HG03521 (cell line): ENCODE data around the gene CHST5.
"Not testable (repeated sequence)": the region's sequence is repeated elsewhere in the genome, so short reads cannot be mapped to it uniquely, and the experiment has no call there.

Experiments
- ATAC-seq: cut with Tn5 transposase; IDR thresholded peaks from one replicate; pipeline ENCODE4 v1.9.1; 2021; ENCODE audit warnings: mild to moderate bottlenecking, moderate library complexity; ENCODE audit not compliant: unreplicated experiment

CHST5 gene

DNA sequence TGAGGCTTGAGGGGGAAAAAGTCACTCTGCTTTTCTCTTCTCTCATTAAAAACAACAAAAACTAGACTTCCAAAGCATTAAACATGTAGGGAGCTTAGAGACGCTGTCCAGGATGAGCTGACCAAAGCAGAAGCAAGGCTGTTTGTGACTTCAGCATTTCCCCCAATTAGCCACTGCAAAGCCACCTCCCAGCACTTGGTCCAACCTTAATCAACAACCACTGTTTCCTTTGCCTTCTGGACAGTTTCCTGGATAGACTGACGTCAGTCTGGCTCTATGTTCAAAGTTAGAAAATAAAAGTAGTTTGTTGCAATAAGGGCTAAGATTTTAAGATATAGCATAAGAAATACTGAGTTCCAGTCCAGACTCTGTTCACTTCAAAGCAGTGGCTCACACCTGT is 17.0 kb upstream of the CHST5 start:
- ATAC-seq: no peak

DNA sequence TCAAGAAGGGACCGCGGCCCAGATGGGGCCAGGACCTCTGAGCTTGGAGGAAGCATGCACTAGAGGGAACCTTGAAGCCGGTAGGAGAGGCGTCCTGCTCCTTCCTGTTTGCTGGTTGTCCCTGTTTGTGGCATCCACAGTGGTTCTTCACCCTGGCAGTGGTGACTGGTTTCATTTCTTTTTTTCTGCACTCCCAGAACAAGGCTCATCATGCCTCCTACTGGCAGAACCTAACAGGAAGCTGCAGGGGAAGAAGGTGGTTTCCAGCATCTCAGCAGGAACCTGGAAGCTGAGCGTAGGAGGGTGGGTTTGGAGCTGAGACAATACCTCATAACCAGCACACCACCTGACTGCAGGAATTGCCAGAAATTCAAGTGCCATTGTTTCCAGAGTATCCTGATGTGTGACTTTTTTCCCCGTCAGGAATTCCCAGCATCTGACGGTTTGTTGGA is 14.3 kb upstream of the CHST5 start:
- ATAC-seq: no peak

DNA sequence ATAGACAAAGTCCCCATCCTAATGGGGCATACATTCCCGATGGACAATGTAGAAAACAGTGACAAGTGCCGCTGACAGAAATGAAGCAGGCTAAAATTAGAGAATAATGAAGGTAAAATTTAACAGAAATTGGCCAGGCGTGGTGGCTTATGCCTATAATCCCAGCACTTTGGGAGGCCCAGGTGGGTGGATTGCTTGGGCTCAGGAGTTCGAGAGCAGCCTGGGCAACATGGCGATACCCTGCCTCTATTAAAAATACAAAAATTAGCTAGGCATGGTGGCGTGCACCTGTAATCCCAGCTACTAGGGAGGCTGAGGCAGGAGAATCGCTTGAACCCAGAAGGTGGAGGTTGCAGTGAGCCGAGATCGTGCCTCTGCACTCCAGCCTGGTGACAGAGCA is 12.5 kb upstream of the CHST5 start:
- not testable (repeated sequence) for ATAC-seq

DNA sequence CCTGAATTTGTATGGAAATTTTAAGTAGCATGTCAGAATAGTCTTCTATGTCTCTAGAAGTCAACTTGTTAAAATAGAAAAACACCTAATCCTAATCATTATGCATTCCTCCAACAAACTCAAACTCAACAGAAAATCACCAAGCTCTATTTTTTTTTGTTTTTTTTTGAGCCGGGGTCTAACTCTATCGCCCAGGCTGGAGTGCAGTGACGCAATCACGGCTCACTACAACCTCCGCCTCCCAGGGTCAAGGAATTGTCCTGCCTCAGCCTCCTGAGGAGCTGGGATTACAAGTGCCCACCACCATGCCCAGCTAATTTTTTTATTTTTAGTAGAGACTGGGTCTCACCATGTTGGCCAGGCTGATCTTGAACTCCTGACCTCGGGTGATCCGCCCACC is 10.4 kb upstream of the CHST5 start:
- ATAC-seq: no peak

DNA sequence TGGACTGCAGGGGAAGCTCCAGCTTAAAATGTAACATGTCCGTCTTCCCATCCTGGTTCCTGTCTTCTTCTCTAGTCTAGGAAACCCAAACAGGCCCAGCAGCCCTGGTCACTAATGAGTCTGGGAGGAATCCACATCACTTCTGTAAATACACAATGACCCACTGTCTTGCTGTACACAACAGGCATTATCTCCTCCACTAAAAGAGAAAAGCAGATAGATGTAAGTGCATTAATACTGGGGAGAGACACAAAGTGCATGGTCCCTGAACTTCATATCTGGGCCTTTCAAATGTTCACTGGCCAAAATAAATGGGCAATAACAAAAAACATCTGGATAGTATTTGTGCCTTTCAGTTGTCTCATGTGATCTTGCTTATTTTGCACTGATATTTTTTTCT is 10.0 kb upstream of the CHST5 start:
- ATAC-seq: not testable (repeated sequence)

DNA sequence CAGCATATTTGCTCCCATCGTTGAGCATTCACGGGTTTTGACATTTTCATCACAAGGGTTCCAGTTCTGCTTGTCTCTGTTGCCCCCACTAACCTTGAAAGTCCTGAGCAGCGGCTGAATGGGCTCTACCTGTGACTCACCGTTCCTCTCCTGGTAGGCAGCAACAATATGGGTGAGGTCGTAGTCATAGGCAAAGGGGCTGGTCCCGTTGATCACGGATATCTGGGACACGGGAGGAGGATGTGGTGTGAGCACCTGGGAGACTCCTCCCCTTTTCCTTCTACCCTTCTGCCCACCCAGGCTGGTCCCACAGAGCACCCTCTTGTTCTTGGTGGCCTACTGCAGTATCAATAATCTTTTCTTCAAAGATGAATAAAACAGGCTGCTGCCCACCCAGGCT is 6.6 kb upstream of the CHST5 start:
- ATAC-seq: not testable (repeated sequence)

DNA sequence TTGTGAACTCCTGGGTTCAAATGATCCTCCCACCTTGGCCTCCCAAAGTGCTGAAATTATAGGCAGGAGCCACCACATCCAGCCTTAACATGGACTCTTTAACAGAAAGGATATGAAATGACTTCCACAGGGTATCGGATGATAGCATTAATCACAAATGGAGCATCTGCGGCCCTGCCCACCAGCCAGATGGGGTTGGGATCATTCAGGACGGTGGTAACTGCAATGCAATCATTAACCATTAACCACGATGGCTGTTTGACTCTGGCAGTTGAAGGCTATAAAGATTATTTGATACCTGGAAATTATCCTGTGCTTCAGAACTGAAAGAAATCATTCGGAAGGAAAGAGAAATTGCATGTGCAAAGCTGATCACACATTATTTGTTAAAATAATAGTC is 5.3 kb upstream of the CHST5 start:
- ATAC-seq: no peak

DNA sequence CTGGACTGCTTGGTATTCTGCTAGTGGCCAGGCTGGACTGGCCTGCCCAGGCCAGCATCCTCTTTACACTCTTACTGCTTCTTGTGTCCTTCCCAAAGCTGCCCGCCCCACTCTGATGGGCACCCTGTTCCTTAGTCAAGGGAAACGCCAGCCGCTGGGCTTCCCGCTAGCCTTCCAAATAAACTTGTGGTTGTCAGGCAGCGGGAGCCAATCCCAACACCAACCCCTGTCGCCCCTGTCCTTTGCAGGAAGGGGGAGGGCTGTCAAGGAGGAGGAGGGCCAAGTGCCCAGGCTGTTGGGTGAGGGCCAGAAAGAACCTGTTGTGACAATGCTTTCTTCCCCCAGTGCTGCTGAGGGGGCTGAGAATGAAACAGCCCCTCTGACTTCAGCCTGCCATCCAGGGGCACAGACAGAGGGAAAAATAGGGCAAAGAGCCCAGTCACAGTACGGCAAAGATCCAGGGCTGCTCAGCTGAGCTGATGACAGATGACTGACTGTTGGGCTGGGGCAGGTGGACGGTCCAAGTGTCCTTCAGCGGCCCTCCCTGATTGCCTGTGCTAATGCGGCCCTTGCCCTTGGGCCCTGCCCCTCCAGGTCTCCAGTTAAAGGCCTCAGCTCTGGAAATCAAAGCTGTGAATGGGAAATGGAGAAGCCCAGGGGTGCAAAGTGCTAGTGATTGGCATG is 3.1 kb upstream of the CHST5 start:
- ATAC-seq: not testable (repeated sequence)

DNA sequence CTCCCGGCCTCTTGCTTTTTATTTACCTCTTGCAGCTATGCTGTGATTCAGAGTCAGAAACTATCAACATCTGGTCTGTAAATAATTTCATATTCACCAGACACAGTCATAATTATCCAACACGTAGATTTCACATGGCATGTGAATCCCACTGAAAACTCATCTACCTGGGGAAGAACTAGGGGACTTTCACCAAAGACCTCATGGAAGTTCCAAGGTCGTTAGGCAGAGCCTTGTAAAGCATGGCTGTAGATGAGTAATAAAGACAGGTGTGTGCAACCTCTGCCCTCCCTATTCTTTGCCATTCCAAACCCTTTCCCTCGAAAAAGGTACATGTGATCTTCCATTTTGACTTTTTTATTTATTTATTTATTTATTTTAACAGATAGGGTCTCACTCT is 1.9 kb upstream of the CHST5 start:
- ATAC-seq: no peak

DNA sequence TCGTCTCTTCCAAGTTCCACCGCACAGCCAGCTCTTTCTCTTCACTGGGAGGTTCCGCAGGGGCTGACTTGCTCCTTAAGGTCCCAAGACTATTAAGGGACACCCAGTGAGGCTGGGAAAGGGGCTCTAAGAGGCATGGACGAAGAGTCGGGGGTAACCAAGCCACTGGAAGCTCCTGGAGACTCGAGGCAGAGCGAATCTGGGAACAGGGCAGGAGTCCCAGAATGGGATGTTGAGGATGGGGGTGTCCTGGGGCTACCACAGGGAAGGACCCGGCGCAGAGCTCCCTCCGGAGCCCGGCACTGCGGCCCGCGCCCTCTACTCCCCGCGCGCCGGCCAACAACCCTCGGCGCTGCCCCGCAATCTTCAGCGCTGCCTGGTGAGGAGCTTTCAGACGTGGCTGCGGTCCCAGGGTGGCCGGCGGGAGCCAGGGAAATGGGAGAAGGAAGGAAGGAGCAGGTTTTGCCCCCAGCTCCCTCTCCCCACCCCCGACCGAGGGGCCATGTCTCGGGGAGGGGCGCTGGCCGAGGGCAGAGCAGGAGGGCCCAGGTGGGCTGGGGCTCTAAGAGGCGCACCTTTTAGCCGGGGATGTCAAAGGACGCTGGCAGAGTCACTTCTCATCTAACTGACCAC is 581 bp downstream of the CHST5 start:
- ATAC-seq: no peak

DNA sequence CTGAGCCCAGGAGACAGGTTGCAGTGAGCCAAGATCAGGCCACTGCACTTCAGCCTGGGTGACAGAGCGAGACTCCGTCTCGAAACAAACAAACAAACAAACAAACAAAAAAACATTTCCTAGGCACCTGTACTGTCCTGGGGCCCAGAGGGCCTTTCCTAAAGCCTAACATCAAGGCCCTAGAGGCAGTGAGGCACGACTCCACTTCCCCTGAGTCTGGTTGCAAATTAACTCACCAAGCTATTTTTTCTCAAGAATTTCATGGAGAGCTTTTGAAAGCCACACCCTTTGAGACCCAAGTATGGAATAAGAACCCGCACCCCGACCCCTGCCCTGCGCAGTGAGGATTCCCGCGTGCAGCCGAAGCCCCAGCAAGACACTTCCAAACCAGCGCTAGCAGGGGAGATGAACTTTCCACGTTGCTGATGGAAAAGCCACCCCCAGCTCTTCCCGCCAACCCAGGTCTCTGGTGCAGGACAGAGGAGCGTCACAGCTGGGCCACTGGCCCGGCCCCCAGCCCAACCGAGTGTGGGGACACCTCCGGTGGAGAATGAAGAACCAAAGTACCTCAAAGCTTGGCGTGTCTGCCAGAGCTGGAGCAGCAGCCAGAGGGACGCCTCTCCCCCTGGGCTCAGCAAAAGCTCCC is 1.2 kb downstream of the CHST5 start:
- no peak for ATAC-seq

DNA sequence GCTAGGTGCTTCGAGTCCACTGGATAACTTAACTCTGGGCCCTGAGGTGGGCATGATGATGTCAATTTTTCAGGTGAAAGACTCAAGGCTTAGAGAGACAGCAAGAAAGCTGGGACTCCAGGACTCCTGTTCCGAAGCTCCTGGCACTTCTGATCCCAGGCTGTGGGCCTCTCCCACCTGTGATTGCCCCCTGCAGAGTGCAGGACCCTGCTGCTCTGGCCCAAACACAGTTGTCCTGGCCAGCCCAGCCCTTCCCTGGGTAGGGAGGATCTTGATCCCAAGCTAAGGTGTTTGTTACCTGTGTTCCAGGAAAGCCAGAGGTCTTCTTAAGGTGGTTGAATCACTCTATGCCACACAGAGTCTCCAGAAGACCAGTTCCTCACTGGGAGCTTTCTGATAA is 3.1 kb downstream of the CHST5 start:
- no peak for ATAC-seq

DNA sequence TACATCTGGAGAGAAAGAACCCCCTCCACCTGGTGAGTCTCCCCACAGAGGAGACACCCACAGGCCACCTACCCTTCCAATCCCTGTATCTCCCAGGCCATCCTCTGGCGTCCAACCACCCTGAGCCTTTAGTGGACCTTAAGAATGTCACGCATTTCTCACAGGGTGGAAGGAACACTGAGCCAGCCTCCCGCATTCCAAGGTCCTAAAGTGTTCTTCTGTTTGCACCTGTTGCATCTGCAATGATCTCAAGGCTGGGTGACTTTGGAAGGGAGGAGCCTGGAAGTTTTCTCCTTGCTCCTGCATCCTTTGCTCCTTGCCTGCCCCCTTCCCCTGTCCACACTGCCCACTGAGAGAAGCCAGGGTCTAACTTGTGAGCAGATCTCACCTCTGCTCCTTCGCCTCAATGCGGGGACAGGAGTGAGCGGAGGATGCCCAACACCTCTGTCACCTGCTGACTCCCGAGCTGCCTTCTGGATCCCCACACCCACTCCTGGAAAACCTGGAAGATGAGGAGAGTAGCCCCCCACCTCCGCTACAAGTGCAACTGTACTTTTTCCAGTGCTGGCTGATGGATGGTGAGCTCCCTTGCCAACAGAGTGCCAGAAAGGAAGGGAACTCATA is 3.7 kb downstream of the CHST5 start:
- no peak for ATAC-seq

DNA sequence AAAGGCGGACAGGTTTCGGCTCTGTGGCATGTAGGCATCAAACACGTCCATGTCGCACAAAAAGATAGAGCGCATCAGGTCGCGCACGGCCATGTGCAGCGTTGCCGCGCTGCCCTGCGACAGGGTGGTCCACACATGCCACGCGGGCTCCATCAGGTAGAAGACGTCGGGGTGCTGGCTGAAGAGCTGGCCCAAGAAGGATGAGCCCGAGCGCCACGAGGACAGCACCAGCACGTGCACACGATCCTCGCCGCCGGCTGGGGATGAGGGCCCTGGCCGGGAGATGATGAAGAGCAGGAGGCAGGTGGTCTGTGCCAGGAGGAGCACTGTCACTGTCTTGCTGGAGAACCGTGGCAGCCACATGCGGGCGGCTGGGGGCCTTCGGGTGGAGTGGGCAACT is 5.9 kb downstream of the CHST5 start:
- ATAC-seq: no peak

DNA sequence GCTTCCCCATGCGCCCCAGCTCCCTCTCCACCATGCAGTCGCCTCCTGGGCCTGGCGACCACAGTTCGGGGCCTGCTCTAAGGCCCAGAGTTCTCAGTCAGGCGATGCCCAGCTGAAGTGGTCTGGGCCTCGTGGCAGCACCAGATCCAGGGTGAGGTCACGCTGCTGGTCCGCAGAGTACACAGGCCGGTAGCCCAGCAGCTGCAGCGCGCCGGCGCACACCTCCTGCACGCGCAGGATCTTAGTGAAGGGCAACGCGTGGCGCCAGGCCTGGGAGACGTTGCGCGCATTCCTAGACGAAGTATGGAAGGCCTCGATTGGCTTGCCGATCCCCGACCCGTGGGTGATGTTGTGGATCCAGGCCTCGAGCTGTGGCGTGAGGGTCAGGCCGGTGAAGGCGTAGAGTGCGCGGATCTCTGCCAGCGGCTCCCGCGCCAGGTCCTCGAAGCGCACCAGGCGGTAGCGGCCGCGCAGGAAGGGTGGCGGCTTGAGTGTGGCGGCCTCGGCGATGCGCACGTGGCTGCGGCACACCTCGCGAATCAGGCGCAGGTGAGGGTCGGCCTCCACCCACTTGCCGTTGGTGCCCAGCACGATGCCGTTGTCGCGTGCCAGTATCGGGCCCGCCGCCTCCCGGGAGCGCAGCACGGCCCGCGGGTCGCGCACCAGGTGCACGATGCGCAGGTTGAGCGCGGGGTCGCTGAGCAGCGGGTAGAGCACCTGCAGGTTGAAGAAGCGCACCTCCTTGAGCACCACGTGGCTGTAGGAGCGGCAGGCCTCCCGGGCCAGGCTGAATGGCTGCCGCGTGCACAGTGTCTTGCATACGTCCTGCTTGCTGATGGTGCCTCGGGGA is 6.6 kb downstream of the CHST5 start:
- ATAC-seq: no peak

DNA sequence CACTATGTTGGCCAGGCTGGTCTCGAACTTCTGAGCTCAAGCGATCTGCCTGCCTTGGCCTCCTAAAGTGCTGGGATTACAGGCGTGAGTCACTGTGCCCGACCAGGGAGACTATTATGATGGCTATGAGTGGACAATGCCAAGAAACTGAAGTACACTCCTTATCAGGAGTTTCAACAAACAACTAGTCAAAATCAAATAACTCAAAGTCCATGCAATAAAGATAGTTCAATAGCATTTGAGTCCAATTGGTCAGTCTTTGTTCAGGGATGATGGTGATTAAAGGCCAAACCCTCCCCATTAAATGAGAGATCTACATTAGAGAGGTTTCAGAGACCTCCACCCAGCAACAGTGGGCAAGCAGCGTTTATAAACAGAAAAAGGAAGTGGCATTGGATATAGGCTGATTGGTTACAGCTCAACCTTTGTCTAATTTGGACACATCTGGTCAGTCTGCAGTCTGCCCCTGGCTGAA is 8.0 kb downstream of the CHST5 start:
- no peak for ATAC-seq

DNA sequence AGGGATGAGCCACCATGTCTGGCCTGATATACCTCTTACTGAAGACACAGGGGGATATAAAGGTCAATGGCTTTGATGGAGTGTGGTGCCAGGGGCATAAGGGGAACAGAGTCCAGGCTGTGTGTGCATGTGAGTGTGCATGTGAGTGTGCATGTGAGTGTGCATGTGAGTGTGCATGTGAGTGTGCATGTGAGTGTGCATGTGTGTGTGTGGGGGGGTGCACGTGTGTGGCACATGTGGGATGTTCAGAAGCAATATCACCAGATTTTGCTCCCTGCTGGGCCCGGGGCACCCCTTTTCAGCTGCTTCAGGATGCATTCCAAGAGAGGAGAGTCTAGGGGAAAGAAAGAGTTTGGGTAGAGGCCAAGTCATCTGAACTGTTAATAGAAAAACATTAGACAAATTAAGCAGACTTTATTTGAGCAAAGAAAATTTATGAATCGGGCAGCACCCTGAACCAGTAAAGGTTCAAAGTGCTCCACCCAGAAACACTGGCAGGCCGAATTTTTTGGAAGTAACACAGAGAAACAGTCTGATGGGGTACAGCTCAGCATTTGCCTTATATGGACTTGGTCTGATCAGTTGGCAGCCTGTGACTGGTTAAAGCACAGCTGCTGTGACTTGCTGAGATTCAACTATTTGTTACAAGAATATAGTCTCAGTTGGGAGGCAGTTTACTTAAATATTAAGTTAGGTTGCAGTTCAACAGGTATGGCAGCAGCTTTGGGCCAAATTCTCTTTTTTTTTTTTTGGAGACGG is 9.7 kb downstream of the CHST5 start:
- ATAC-seq: no peak

DNA sequence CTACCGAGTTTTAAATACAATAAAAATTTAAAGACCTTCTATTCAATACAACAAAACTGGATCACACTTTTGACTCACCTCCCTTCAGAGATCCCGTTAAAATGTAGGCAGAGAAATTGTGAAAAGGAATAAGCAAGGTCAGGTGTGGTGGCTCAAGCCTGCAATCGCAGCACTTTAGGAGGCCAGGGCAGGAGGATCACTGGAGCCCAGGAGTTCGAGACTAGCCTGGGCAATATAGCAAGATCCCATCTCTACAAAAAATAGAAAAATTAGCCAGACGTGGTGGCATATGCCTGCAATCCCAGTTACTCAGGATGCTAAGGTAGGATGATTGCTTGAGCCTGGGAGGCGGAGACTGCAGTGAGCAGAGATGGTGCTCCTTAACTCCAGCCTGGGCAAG is 16.7 kb downstream of the CHST5 start:
- no peak for ATAC-seq

DNA sequence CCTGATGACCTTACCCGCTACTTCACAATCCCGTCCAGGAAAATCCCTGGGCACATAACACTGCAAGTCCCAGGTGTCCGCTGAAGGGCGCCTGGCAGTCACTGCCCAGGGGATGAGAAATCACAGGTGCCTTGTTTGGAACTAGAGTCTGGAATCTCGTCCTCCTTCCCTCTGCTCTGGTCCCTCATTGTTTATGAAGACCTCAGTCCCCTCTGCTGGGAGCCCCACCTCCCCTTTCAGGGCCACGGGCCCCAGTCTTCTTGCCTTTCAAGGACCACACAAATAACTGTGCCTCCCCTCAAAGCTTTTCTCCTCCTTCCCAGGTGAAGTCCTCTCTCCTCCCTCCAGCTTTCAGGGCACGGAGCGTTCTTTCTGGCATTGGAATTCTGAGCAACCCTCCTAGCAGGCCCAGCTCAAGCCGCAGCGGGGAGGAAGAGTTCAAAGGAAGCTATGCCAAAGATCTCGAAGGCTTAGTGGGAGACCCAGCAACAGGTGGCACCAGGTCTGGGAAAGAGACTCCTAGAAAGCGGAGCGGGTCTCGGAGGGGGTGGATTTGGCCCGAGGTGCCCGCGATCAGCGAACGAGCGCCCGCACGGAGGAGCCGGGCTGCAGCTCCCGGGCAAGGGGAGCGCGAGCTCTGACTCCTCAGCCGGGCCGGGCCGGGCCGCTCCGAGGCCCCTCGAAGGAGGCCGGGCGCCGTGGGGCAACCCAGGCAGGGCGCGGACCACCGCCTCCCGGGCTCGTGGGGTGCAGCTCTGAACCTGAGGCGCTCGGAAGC is 19.5 kb downstream of the CHST5 start:
- ATAC-seq: not testable (repeated sequence)
